HG02610 (cell line): ENCODE measurements around the gene ALG14.
"Not testable (repeated sequence)": the region's sequence is repeated elsewhere in the genome, so short reads cannot be mapped to it uniquely, and the experiment has no call there.

Source experiments
- ATAC-seq: cut with Tn5 transposase; IDR thresholded peaks from one replicate; pipeline ENCODE4 v1.9.1; 2021; ENCODE audit warnings: mild to moderate bottlenecking, moderate library complexity; ENCODE audit not compliant: unreplicated experiment

ALG14 gene

GRCh38 chr1:94958081-94958480 lies 114.7 kb downstream of the ALG14 start:
- ATAC-seq, result no peak

- ATAC-seq, result no peak
Measured at GRCh38 chr1:94955767-94956632, 116.8 kb downstream of the ALG14 start.

- no peak for ATAC-seq
Measured at GRCh38 chr1:94954263-94955220, 118.2 kb downstream of the ALG14 start.

- no peak for ATAC-seq
Measured at GRCh38 chr1:94953746-94954145, 119.0 kb downstream of the ALG14 start.

- ATAC-seq, result no peak
Measured at GRCh38 chr1:94953107-94953506, 119.6 kb downstream of the ALG14 start.

GRCh38 chr1:94952539-94952938 lies 120.2 kb downstream of the ALG14 start:
- no peak for ATAC-seq

GRCh38 chr1:94951509-94952208 lies 121.1 kb downstream of the ALG14 start:
- ATAC-seq, result no peak

- ATAC-seq, result no peak
Measured at GRCh38 chr1:94951046-94951445, 121.7 kb downstream of the ALG14 start.

- ATAC-seq, result no peak
Measured at GRCh38 chr1:94949681-94950661, 122.8 kb downstream of the ALG14 start.

- no peak for ATAC-seq
Measured at GRCh38 chr1:94947437-94947836, 125.3 kb downstream of the ALG14 start.

GRCh38 chr1:94946886-94947285 lies 125.9 kb downstream of the ALG14 start:
- no peak for ATAC-seq

- ATAC-seq, result no peak
Measured at GRCh38 chr1:94942171-94943128, 130.3 kb downstream of the ALG14 start.

GRCh38 chr1:94941480-94941879 lies 131.3 kb downstream of the ALG14 start:
- not testable (repeated sequence) for ATAC-seq

GRCh38 chr1:94940738-94941137 lies 132.0 kb downstream of the ALG14 start:
- no peak for ATAC-seq

- no peak for ATAC-seq
Measured at GRCh38 chr1:94937820-94938219, 134.9 kb downstream of the ALG14 start.

GRCh38 chr1:94936861-94937620 lies 135.7 kb downstream of the ALG14 start:
- no peak for ATAC-seq

GRCh38 chr1:94935476-94935875 lies 137.3 kb downstream of the ALG14 start:
- ATAC-seq, result no peak

GRCh38 chr1:94935034-94935433 lies 137.7 kb downstream of the ALG14 start:
- no peak for ATAC-seq
